IgD-negative memory B cell (primary cell): Measurements from ENCODE around the gene POLR2L. TPM values are rescaled to one million over a fixed set of nuclear protein-coding genes. Genes with fewer than 3 reads are reported as not detected.

Experiments used
- H3K27ac Mint-ChIP-seq, 3 donors: one replicate each; pipeline ENCODE4 v1.8.0; 2020 to 2022; ENCODE audit warnings: mild to moderate bottlenecking in 3 of 3, mixed read lengths in 3 of 3, moderate library complexity in 1 of 3
- H3K27me3 Mint-ChIP-seq: one replicate; pipeline ENCODE4 v1.8.0; 2021; ENCODE audit warnings: mixed read lengths
- H3K36me3 Mint-ChIP-seq: one replicate; pipeline ENCODE4 v1.8.0; 2020; ENCODE audit warnings: mild to moderate bottlenecking, mixed read lengths
- H3K4me1 Mint-ChIP-seq, 3 donors: one replicate each; pipeline ENCODE4 v1.8.0; 2020 to 2022; ENCODE audit warnings: mixed read lengths in 3 of 3, mild to moderate bottlenecking in 1 of 3
- H3K4me3 Mint-ChIP-seq, 4 donors: one replicate each; pipeline ENCODE4 v1.8.0; 2020 to 2022; ENCODE audit warnings: mild to moderate bottlenecking in 4 of 4, mixed read lengths in 4 of 4, moderate library complexity in 3 of 4
- H3K9me3 Mint-ChIP-seq, 3 donors: one replicate each; pipeline ENCODE4 v1.8.0; 2020 to 2021; ENCODE audit warnings: mixed read lengths in 3 of 3, mild to moderate bottlenecking in 1 of 3
- polyA plus RNA-seq: library from polyadenylated mRNA; unstranded; fragments of 300-500 nt; fragmentation: Illumina TruSeq; gene quantifications from one replicate; pipeline ENCODE4 v1.2.3, GENCODE V29; 2021

POLR2L gene
- polyA plus RNA-seq, 1 donor from 2014 or later = 96.7 TPM

DNA sequence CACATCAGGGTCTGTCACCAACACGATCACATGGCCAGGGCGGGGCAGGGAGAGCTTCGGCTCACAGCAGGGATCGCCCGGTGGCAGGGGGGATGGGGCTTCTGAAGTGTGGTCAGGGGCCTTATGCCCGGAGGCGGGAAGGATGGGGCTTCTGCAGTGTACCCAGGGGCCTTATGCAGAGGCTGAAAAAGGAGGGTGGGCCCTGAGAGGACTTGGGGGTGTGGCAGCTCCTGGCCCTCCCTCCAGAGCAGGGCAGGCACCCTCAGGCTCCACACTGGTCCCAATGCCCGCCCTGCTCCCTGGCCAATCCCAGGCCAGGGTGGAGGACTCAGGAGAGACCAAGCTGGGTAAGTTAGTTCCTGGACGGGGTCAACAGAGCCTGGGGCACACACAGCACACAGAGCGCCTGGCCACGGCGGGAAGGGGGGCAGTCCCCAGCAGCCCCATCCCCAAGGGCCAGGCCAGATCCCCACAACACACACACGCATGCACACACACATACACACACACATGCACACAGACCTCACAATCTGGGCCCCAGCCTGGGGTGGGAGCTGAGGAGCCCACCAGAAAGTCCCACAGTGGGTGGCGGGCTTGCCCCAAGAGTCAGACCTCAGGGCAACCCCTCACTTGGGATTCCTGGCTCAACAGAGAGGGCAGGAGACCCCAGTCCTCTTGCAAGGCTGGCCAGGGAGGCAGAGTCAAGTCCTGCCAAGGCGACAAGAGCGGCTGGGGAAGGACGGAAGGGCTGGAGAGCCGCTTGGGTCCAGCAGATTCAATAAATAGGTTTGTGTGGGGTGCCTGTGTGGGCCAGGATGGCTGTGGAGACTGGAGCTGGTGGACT lies 51.4 kb downstream of the POLR2L start:
- H3K27me3 Mint-ChIP-seq = peaks cover 3% of the 10 kb centered on the region
- H3K4me1 Mint-ChIP-seq = peaks cover 0 to under 1% (median under 1%) of the 10 kb centered on the region in 3 donors
- no peak overlapping the region for H3K4me3 Mint-ChIP-seq
- H3K36me3 Mint-ChIP-seq = no peaks in the 10 kb centered on the region
- no peaks in the 10 kb centered on the region for H3K9me3 Mint-ChIP-seq
- peak overlapping the region in 2 of 3 donors; percentile 31 to 42 for H3K27ac Mint-ChIP-seq

DNA sequence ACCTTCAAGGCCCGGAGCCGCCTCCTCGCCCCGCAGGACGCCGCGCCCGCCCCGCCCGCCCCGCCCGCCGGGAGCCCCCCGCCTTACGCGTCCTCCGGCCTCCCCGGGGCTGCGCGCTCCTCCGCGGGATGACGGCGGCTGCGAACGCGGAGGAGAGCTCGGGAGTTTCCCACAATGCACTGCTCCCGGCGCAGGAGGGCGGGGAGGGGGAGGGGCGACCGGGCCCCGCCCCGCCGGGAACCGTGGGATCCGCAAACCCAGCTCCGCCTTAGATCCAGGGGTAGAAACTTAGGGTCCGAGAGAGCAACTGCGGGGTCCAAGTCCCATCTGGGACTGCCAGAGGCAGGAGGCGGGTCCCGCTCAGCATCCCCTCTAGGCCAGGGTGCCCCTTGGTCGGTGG lies 52.4 kb downstream of the POLR2L start, which contains the start of gene CEND1:
Gene CEND1, minus strand, starts transcription at position 148 of the 400 bp plus-strand sequence. CDS start 1,514 bp downstream, outside the sequence.
- Mint-ChIP-seq H3K36me3 (no peaks in the 10 kb centered on the region), H3K27me3 (peaks cover 4% of the 10 kb centered on the region), H3K27ac (peak within 1 kb of the TSS in 2 of 3 donors; percentile 31 to 42), H3K4me3 (peak within 1 kb of the TSS in 3 of 4 donors; percentile 21 to 45 (median 38)), H3K9me3 (no peaks in the 10 kb centered on the region), H3K4me1 (no peaks in the 10 kb centered on the region)

Other genes starting within 250 kb of the POLR2L start
- gene IRF7, start 226.6 kb downstream of the POLR2L start, polyA plus RNA-seq = 103 TPM
- not detected for gene CDHR5, start 217.6 kb downstream of the POLR2L start, polyA plus RNA-seq
- not detected for gene SCT, start 215.3 kb downstream of the POLR2L start, polyA plus RNA-seq
- gene DRD4, start 205.3 kb downstream of the POLR2L start, polyA plus RNA-seq = not detected
- 25.6 TPM for gene DEAF1, start 147.3 kb downstream of the POLR2L start, polyA plus RNA-seq
- gene TMEM80, start 146.7 kb downstream of the POLR2L start, polyA plus RNA-seq = 35.6 TPM
- 17.3 TPM for gene EPS8L2, start 136.3 kb downstream of the POLR2L start, polyA plus RNA-seq
- 246 TPM for gene TALDO1, start 95.1 kb downstream of the POLR2L start, polyA plus RNA-seq
- 30.7 TPM for gene GATD1, start 65.0 kb downstream of the POLR2L start, polyA plus RNA-seq
- 0.99 TPM for gene CEND1, start 52.4 kb downstream of the POLR2L start, polyA plus RNA-seq
- gene SLC25A22, start 44.2 kb downstream of the POLR2L start, polyA plus RNA-seq = 9.5 TPM
- gene PIDD1, start 37.3 kb downstream of the POLR2L start, polyA plus RNA-seq = 6.4 TPM
- 4,588 TPM for gene RPLP2, start 32.6 kb downstream of the POLR2L start, polyA plus RNA-seq
- 51.1 TPM for gene PNPLA2, start 23.6 kb downstream of the POLR2L start, polyA plus RNA-seq
- gene CRACR2B, start 14.6 kb downstream of the POLR2L start, polyA plus RNA-seq = 20.0 TPM
- 13.8 TPM for gene CD151, start 9.6 kb downstream of the POLR2L start, polyA plus RNA-seq
- 2.1 TPM for gene TSPAN4, start 323 bp upstream of the POLR2L start, polyA plus RNA-seq
- 47.5 TPM for gene CHID1, start 68.3 kb upstream of the POLR2L start, polyA plus RNA-seq
- gene AP2A2, start 83.3 kb upstream of the POLR2L start, polyA plus RNA-seq = 7.1 TPM
- gene MUC6, start 194.2 kb upstream of the POLR2L start, polyA plus RNA-seq = not detected
- not detected for gene MUC2, start 232.3 kb upstream of the POLR2L start, polyA plus RNA-seq